Adrenal gland (tissue), 12 donors: Measurements from ENCODE around the gene DLGAP4. TPM values are rescaled to one million over a fixed set of nuclear protein-coding genes. Genes with fewer than 3 reads are reported as not detected.
A peak's percentile ranks its signal among the peaks of the same experiment; 100 is the strongest.
"Not testable (repeated sequence)": the region's sequence is repeated elsewhere in the genome, so short reads cannot be mapped to it uniquely, and the experiment has no call there.

Source experiments
- DNase-seq, 7 donors: peaks; one replicate each; pipeline ENCODE4 v3.0.0-alpha.2; 2019 to 2020
- H3K27ac ChIP-seq, 5 donors: fragments of 200-600 bp; sonication (generic) in 4 of 5; 1 replicate in 3 of 5; 2 replicates in 2 of 5; pipeline versions ENCODE4 v1.5.1 to v1.8.0; 2016 to 2020; ENCODE audit warnings: mild to moderate bottlenecking in 1 of 5
- H3K27me3 ChIP-seq: fragments of 200-600 bp; 2 replicates; pipeline ENCODE4 v1.8.0; 2021
- H3K36me3 ChIP-seq, 2 donors: fragments of 200-600 bp; replicated peaks in 1 of 2; 1 replicate in 1 of 2; 2 replicates in 1 of 2; pipeline versions ENCODE4 v1.5.1 to v1.8.0; 2018 to 2022
- H3K4me1 ChIP-seq, 2 donors: fragments of 200-600 bp; replicated peaks in 1 of 2; 1 replicate in 1 of 2; 2 replicates in 1 of 2; pipeline versions ENCODE4 v1.5.1 to v1.8.0; 2018 to 2021
- H3K4me3 ChIP-seq, 4 donors: fragments of 200-600 bp; sonication (generic) in 3 of 4; one replicate each; pipeline ENCODE4 v1.5.1; 2016 to 2018
- H3K9me3 ChIP-seq, 3 donors: fragments of 200-600 bp; sonication (generic) in 1 of 3; replicated peaks in 1 of 3; 1 replicate in 2 of 3; 2 replicates in 1 of 3; pipeline versions ENCODE4 v1.5.1 to v1.8.0; 2016 to 2021
- CTCF ChIP-seq, 6 experiments: fragments of 450-650 bp in 4 of 6; fragments of 200-600 bp in 2 of 6; sonication (generic) in 1 of 6; IDR thresholded peaks; 1 replicate in 5 of 6; 2 replicates in 1 of 6; pipeline versions ENCODE4 v1.5.1 to v1.8.0; 2016 to 2021; ENCODE audit warnings: antibody characterized with exemption in 6 of 6, mild to moderate bottlenecking in 2 of 6, moderate library complexity in 1 of 6
- POLR2A ChIP-seq, 2 donors: fragments of 450-650 bp; IDR thresholded peaks; one replicate each; pipeline ENCODE4 v1.6.1; 2017; ENCODE audit warnings: antibody characterized with exemption in 2 of 2, mild to moderate bottlenecking in 2 of 2, moderate library complexity in 1 of 2
- WGBS, 4 donors: extraction: QIAGEN DNeasy Blood & Tissue Kit in 2 of 4; methylation state at CpG; one replicate each; pipeline versions ENCODE4 v1.1.5 to v1.1.7; 2013 to 2017; 5-methylcytosine and 5-hydroxymethylcytosine counted together
- intact Hi-C, 2 donors: fragments of 100-400 bp; cut with DNase I; formaldehyde crosslinking; loops; one replicate each; pipeline versions ENCODE4 v1.14.1 to v1.15.0; 2022 to 2023
- polyA plus RNA-seq, 3 donors: library from polyadenylated mRNA; stranded (reverse); fragments of 200-250 nt in 2 of 3; fragments of 350-450 nt in 1 of 3; fragmentation: Illumina TruSeq in 1 of 3; extraction: RNeasy Lipid Tissue Mini Kit (QIAGEN cat#74804) in 1 of 3; gene quantifications; one replicate each; pipeline ENCODE4 v1.2.3, GENCODE V29; 2013 to 2014
- total RNA-seq, 9 donors: library from RNA; depleted of rRNA in 4 of 9; stranded (reverse); fragments of >200 nt in 4 of 9; fragments of 120-200 nt in 1 of 9; fragmentation: NEBNext Ultra II Directional in 1 of 9; extraction: Animal tissue kit (Norgen Biotek cat#: 25700) in 1 of 9; gene quantifications; one replicate each; pipeline versions ENCODE4 v1.1.0 to v1.2.4, GENCODE V29; 2013 to 2023
- donor health status: healthy with polysubstance abuse.
- donor health status: Bipolar disorder and iron deficiency.
- donor health status: DM: yes; HTN: yes; CAD: no.
- donor health status: DM: no; HTN: no; CAD: no.
- donor health status: DM: no; HTN: no; CAD: no.
- donor health status: DM: yes; HTN: yes; CAD: no.

The DLGAP4 gene
- total and polyA plus RNA-seq, 12 donors: 13.5 to 95.2 (median 64.0) TPM

DNA sequence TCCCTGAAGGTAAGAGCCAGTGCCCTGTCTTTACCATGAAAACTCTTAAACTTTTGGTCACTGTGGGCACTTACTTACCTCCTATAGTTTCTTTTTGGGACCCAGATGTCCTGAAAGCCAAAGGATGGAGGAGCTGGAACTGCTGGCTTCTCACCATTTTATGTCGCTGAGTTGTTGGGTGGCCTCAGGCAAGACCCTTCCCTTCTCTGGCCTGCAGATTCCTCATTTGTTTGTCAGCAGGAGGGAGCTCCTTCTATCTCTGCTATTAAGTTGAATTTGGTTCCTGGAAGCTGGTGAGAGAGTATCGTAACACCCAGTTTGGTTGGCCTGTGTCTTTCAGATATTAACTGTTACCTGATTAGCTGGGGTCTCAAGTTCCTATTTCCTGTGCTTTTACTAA lies 167.0 kb downstream of the DLGAP4 start:
- 78 to 82% (median 80%) methylated on average over 2 of the region's 2 CpGs for WGBS, 4 donors
- intact Hi-C loops: no loop called here

GRCh38 chr20:36474563-36474962 lies 168.4 kb downstream of the DLGAP4 start:
- no peak for DNase-seq
- Histone ChIP-seq H3K9me3 (no peaks in the 10 kb centered on the region), H3K27ac (peak overlapping the region in 1 of 5 donors; percentile 17), H3K36me3 (no peaks in the 10 kb centered on the region), H3K4me1 (peaks cover 16 to 42% of the 10 kb centered on the region in 2 donors), H3K4me3 (no peak overlapping the region), H3K27me3 (no peaks in the 10 kb centered on the region)
- intact Hi-C loops: no loop called here
- 15 to 21% (median 20%) methylated on average over 1 of the region's 1 CpG; no CpG with 5 or more reads in 1 of the 4 donors for WGBS, 4 donors
- TF ChIP-seq CTCF (IDR thresholded peaks at IDR 0.05): no peak
- no peak for TF ChIP-seq POLR2A (IDR thresholded peaks at IDR 0.05)

More for the DNA sequence above, 167.0 kb downstream of the DLGAP4 start:
- Histone ChIP-seq H3K4me3 (no peak overlapping the region), H3K4me1 (peaks cover 16 to 56% of the 10 kb centered on the region in 2 donors), H3K27me3 (no peaks in the 10 kb centered on the region), H3K9me3 (no peaks in the 10 kb centered on the region), H3K36me3 (no peaks in the 10 kb centered on the region), H3K27ac (peak overlapping the region in 4 of 5 donors; percentile 50 to 89 (median 78))
- no peak for TF ChIP-seq POLR2A (IDR thresholded peaks at IDR 0.05)
- no peak for TF ChIP-seq CTCF (IDR thresholded peaks at IDR 0.05)
- no peak for DNase-seq

DNA sequence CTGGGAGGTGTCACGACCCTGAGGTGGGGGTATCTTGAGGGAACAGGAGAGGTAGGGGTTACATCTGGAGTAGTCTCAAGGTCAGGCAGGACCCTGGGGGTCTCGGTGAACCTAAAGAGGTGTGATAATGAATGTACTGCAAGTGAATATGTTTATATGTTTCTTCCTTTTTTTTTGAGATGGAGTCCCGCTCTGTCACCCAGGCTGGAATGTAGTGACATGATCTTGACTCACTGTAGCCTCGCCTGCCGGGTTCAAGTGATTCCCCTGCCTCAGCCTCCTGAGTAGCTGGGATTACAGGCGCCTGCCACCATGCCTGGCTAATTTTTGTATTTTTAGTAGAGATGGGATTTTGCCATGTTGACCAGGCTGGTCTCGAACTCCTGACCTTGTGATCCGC lies 168.9 kb downstream of the DLGAP4 start:
- peak overlapping the region in 1 of 5 donors; percentile 1 for H3K27ac ChIP-seq
- DNase-seq, intact Hi-C loops, H3K27me3 ChIP-seq, H3K9me3 ChIP-seq, H3K4me3 ChIP-seq, H3K36me3 ChIP-seq: not testable (repeated sequence)
- peaks cover 16 to 37% of the 10 kb centered on the region in 2 donors for H3K4me1 ChIP-seq
- 80 to 92% (median 86%) methylated on average over 8 of the region's 8 CpGs for WGBS, 4 donors

- H3K4me1 ChIP-seq: peaks cover 20 to 32% of the 10 kb centered on the region in 2 donors
- no peak overlapping the region for H3K27ac ChIP-seq
- WGBS, 4 donors: 87 to 100% (median 93%) methylated on average over 1 of the region's 1 CpG
- H3K9me3 ChIP-seq: no peaks in the 10 kb centered on the region
- H3K36me3 ChIP-seq: no peaks in the 10 kb centered on the region
- H3K4me3 ChIP-seq: no peak overlapping the region
- no peaks in the 10 kb centered on the region for H3K27me3 ChIP-seq
- no peak for DNase-seq
- intact Hi-C loops: no loop called here
- TF ChIP-seq POLR2A (IDR thresholded peaks at IDR 0.05): no peak
- no peak for TF ChIP-seq CTCF (IDR thresholded peaks at IDR 0.05)
Observed at GRCh38 chr20:36477475-36477874, 171.3 kb downstream of the DLGAP4 start.

GRCh38 chr20:36478137-36478905 lies 172.2 kb downstream of the DLGAP4 start:
- no peaks in the 10 kb centered on the region for H3K27me3 ChIP-seq
- no peak overlapping the region for H3K27ac ChIP-seq
- WGBS, 4 donors: 65 to 75% (median 69%) methylated on average over 7 of the region's 7 CpGs
- DNase-seq: no peak
- TF ChIP-seq POLR2A (IDR thresholded peaks at IDR 0.05): no peak
- TF ChIP-seq CTCF (IDR thresholded peaks at IDR 0.05): no peak
- intact Hi-C loops: no loop called here
- peaks cover 14 to 32% of the 10 kb centered on the region in 2 donors for H3K4me1 ChIP-seq
- no peaks in the 10 kb centered on the region for H3K36me3 ChIP-seq
- H3K9me3 ChIP-seq: no peaks in the 10 kb centered on the region
- no peak overlapping the region for H3K4me3 ChIP-seq
